SH-SY5Y (cell line): Measurements from ENCODE around the gene ATG2B.

Source experiments
- GATA2 ChIP-seq: IDR thresholded peaks from 2 replicates; pipeline ENCODE4 v1.6.1; 2011; ENCODE audit warnings: mild to moderate bottlenecking, low read depth, low read length
- GATA3 ChIP-seq: IDR thresholded peaks from 2 replicates; pipeline ENCODE4 v1.6.1; 2011; ENCODE audit warnings: low read depth, mild to moderate bottlenecking, low read length, moderate library complexity

Gene ATG2B, protein sequence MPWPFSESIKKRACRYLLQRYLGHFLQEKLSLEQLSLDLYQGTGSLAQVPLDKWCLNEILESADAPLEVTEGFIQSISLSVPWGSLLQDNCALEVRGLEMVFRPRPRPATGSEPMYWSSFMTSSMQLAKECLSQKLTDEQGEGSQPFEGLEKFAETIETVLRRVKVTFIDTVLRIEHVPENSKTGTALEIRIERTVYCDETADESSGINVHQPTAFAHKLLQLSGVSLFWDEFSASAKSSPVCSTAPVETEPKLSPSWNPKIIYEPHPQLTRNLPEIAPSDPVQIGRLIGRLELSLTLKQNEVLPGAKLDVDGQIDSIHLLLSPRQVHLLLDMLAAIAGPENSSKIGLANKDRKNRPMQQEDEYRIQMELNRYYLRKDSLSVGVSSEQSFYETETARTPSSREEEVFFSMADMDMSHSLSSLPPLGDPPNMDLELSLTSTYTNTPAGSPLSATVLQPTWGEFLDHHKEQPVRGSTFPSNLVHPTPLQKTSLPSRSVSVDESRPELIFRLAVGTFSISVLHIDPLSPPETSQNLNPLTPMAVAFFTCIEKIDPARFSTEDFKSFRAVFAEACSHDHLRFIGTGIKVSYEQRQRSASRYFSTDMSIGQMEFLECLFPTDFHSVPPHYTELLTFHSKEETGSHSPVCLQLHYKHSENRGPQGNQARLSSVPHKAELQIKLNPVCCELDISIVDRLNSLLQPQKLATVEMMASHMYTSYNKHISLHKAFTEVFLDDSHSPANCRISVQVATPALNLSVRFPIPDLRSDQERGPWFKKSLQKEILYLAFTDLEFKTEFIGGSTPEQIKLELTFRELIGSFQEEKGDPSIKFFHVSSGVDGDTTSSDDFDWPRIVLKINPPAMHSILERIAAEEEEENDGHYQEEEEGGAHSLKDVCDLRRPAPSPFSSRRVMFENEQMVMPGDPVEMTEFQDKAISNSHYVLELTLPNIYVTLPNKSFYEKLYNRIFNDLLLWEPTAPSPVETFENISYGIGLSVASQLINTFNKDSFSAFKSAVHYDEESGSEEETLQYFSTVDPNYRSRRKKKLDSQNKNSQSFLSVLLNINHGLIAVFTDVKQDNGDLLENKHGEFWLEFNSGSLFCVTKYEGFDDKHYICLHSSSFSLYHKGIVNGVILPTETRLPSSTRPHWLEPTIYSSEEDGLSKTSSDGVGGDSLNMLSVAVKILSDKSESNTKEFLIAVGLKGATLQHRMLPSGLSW (N-terminal part only)

DNA sequence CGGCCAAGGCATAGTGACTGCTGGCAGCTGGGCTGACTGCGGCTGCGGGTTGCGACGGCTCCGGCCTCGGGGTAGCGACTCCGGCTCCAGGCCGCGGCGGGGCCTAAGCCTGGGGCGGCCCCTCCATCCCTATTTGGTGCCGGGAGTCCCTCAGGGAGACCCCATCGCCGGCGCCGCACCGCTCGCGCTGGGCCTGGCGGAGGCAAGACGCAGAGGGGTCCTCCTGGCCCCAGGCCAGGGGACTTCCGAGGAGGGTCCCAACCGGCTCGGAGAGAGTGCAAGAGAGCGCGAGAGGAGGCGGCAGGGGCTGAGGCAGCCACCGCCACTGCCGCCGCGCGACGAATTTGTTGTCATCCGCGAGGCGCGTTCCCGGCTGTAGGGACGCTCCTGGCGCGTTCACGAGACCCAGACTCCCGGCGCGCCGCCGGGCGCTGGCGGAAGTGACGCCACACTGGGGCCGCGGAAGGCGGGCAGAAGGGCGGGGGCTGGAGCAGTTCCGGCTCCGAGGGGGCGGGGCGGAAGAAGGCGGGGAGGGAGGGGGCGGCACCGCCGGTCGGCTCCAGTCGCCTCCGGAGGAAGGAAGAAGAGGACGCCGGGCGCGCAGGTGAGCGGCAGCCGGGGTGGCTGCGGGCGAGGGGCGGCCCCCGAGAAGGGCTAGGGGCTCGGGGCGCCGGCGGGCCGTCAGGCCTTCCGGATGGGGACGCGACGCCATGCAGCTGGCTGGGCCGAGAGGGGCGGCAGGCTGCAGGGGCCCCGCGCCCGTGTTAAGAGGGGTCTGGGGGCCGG lies at the start of gene ATG2B, which contains the start of gene GSKIP:
Gene ATG2B (minus strand): TSS at position 377 of the 786 bp plus-strand sequence. CDS start 365 bp downstream, at position 12.
Gene GSKIP (plus strand): TSS at position 562 of the 786 bp plus-strand sequence. CDS start 18,722 bp downstream, outside the sequence.
- TF ChIP-seq GATA2 (no peak), GATA3 (no peak)

DNA sequence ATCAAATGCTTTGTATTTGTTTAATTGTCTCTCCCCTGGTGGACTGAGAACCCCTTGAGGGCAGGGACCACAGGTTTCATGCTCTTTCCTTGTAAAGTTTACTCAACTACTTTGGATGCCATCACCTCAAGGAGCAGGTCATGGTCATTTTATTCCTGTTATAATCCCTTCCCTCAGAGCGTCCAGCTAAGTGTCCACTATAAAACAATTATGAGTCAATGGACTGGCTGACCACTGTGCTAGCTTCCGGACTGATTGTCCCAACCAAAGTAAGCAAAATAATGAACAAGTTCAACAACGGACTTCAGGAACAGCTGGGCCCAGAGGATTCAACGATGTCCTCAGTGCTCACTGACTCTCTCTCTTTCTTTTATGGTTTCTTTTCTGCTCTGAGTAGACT lies 47.0 kb upstream of the ATG2B start:
- no peak for TF ChIP-seq GATA2
- TF ChIP-seq GATA3: no peak

DNA sequence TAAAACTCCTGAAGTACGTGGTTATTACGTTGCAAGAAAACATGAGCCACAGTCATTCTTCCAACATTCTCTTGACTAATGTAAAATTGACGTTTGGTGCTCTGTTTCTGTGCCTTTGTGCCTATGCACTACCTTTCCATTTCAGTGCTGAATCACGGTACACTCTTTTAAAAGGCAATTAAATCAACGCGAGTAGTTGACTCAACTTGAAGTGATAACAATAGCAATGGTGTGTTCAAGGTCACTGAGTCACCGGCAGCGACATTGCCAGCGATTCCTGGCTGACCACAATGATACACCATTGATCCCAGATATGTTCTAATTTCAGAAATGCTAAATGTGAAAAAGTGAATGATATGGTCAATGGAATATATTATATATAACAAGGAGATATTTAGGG lies 46.6 kb upstream of the ATG2B start:
- TF ChIP-seq GATA3: no peak
- TF ChIP-seq GATA2: no peak

DNA sequence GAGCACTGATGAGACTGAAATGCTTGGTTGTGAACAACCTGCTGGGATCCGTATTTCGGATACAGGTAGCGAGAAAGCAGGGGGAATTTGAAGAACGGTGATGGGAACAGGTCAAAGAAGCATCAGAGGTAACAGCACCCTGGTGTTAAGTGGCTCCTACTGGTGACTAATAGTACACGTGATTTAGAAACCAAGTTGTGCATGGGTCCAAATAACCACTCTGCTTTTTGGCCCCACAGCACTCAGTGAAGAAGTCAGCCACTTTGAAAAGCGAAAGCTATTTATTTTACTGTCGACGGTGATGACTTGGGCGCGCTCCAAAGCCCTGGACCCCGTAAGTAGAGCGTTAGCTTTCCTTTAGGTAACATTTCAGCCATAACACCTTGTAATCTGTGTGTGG lies 45.5 kb upstream of the ATG2B start:
- TF ChIP-seq GATA3 (no peak), GATA2 (no peak)

DNA sequence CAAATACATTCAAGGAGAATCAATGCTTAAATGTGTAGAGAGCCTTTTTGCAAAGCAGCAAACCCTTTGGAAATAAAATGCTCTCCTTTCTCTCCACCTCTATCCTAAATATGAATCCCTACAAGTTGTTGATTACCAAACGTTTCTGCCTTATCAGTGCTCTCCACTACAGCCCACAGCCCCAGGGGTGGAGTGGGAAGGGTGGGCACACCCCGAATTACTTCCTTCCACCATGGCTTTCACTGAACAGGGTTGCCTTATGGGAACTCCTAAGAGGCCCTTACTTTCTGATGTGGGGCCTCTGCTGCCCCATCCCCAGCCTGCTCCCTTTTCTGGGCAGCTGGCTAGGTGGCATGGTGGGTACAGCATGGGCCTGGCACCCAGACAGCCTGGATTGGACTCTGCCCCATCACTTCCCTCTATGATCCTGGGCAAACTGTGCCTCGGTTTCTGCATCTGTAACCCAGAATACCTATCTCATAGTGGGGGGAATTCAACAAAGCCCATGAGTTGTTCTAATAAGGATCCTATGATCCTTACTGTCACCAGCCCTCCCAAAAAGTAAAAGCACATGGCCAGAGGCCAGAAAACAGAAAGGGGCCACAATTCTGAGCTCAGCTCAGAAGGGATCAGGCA lies 44.9 kb upstream of the ATG2B start:
- TF ChIP-seq GATA3: no peak
- TF ChIP-seq GATA2: no peak

DNA sequence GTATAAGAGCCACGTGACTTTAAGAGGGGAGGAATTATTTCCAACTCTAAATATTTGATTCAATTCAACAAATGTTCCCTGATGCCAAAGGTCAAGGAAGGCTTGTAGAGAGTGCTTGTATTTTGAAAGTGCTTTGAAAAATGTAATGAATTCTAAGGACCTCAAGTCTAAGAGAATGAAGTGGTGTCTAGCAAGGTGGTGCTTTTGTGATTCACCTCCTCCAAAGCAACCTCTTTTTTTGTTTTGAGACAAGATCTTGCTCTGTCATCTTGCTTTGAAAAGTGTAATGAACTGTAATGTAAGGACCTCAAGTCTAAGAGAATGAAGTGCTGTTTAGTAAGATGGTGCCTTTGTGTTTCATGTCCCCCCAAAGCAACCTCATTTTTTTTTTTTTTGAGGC lies 42.5 kb upstream of the ATG2B start:
- TF ChIP-seq GATA3 (no peak), GATA2 (no peak)

DNA sequence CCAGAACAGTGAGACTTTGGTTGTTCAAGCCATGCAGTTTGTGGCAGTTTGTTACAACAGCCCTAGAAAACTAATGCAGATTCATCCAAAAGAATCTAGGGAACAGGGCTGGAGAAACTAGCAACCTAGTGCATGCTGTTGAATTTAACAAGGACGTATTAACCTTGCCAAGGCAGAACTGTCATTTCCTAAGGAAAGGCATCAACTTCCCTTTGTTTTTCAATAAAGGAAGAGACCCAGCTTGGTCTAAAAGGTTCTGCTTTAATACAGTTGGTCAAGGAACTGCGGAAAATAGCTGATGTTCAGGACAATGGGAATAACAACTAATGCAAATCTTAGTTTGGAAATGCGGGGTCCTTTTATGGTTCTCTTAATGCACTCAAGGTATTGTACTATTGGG lies 40.3 kb upstream of the ATG2B start:
- TF ChIP-seq GATA3 (no peak), GATA2 (no peak)

DNA sequence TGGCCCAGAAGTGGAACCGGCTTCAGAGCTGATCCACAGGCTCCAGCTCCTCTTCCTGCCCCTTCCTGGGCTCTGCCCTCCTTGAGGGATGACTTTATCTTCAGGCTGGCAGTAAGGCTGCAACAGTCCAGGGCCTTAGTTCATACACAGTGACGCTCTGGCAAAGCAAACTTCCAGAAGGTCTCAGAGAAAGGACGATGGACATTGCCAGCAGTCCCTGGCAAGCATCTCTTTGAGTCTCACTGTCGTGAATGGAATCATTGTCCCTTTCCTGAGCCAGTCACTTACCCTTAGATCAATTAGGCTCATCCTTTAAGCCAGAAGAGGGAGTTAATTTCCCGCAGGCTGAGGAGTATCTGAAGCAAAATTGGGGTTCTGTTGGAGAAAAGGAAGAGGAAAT lies 37.4 kb upstream of the ATG2B start:
- TF ChIP-seq GATA3: no peak
- no peak for TF ChIP-seq GATA2

DNA sequence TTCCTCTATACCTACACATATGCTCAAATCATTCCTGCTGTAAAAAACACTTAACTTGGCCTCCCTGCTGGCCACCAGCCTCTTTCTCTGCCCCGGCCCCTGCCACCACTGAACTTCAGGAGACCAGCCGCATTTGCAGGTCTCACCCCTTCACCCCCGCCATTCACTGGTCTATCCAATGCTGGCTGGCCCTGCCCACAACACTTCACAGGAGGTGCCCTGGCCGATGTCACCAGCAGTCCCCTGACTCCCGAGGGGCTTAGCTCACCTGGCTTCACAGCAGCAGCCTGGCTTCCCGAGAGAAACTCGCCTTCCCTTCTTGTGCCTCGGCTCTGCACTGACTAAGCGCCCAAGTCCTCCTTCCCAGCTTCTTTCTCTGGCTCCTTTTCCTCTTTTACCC lies 36.3 kb upstream of the ATG2B start:
- no peak for TF ChIP-seq GATA3
- TF ChIP-seq GATA2: no peak

DNA sequence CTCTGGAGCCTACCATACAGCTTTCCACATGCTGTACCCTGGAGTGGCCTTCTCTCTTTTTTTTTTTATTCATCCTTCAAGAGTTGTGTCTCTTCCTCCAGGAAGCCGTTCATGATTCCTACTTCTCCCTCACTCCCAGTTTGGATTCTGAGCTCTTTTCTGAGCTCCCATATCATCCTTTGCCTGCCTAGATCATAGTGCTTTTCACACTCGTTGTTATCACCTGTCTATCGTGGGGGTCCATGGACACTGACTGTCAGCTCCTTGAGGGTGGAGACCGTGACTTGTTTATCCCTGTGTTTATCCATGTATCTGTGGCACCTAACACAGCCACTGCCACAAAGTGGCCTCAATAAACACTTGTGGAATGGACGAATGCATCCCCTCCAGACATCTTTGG lies 35.8 kb upstream of the ATG2B start:
- no peak for TF ChIP-seq GATA3
- TF ChIP-seq GATA2: no peak

DNA sequence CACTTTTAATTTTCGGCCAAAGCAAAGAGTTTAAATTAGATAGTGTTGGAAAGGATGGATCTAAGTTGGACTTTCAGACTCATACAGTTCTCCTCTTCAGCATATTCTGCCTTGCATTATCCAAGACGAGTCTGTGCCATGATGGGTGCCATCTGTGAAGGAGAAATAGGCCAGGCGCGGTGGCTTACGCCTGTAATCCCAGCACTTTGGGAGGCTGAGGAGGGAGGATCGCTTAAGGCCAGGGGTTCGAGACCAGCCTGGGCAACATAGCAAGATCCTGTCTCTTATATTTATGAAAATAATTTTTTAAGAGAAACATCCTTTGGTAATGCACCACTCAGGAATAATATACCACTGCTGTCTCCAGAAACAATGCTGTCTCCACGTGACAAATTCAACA lies 35.3 kb upstream of the ATG2B start:
- TF ChIP-seq GATA2 (no peak), GATA3 (no peak)

DNA sequence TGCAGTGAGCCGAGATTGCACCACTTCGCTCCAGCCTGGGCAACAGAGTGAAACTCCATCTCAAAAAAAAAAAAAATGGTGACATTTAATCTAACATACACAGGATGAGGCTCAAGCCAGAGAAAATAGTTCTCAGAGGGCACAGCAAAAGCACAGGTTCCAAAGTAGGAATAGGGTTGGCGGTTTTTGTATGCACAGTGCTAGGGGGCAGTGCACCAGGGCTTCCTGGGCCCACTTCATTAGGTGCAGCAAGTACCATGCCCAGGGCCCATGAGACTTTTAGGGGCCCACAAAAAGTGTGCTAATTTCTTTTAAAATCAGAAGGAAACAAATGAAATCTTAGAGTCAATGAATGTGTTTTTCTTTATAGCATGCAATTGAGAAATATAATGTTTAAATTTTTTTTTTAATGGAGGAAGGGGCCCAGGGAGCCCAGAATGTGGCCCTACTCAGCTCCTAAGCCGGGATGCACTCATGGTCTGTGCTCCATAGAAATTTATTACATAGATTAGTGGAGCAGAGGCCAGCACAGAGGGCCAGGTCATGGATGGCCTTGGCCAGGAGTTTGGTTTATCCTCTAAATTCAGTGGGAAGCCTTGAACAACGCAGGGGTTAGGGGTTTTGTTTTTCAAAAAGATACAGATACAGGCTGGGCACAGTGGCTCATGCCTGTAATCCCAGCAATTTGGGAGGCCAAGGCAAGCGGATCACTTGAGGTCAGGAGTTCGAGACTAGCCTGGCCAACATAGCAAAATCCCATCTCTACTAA lies 31.1 kb upstream of the ATG2B start:
- TF ChIP-seq GATA2: no peak

DNA sequence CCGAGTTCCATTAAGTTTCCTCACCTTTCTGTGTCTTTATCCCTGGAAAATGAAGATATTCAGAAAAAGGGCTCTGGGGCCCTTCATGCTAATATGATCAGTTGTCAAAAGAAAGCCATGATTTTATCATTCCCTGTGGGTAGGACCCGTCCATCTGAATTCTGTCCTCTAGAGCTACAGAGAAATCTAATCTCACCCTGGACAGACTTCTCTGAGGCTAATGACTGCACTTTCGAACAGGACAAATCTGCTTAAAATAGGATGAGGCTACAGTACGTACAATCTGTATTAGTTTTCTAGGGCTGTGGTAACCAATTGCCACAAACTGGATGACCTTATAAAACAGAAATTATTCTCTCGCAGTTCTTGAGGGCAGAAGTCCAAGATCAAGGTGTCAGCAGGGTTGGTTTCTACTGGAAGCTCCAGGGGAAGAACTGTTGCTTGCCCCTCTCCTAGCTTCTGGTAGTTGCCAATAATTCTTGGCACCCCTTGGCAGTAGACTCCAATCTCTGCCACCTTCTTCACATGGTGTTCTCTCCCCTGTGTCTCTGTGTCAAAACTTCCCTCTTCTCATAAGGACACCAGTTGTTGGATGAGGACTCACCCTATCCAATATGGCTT lies 30.0 kb upstream of the ATG2B start:
- TF ChIP-seq GATA2 (no peak), GATA3 (no peak)
